Activated naive CD4-positive, alpha-beta T cell treated with anti-CD3 and anti-CD28 coated beads for 36 hours (primary cell): ENCODE measurements around the gene KCNK6. TPM values are rescaled to one million over a fixed set of nuclear protein-coding genes. Genes with fewer than 3 reads are reported as not detected.
A peak's percentile ranks its signal among the peaks of the same experiment; 100 is the strongest.

Experiments
- CTCF ChIA-PET: fragments of 350-600 bp; sonication (Branson Sonifier 250); formaldehyde crosslinking; loops from one replicate; lab custom pipeline; 2021; ENCODE audit warnings: antibody characterized with exemption; lab: Charles Lee
- DNase-seq: peaks from one replicate; pipeline ENCODE4 v3.0.0-alpha.2; 2020
- H3K27ac Mint-ChIP-seq: one replicate; pipeline ENCODE4 v1.8.0; 2021; ENCODE audit warnings: mild to moderate bottlenecking, mixed read lengths
- H3K27me3 Mint-ChIP-seq: one replicate; pipeline ENCODE4 v1.8.0; 2021; ENCODE audit warnings: low read depth, mixed read lengths
- H3K36me3 Mint-ChIP-seq: one replicate; pipeline ENCODE4 v1.8.0; 2021; ENCODE audit warnings: low read depth, mixed read lengths
- H3K4me1 Mint-ChIP-seq: one replicate; pipeline ENCODE4 v1.8.0; 2021; ENCODE audit warnings: low read depth, mixed read lengths
- H3K4me3 Mint-ChIP-seq: one replicate; pipeline ENCODE4 v1.8.0; 2021; ENCODE audit warnings: mild to moderate bottlenecking, moderate library complexity, mixed read lengths
- H3K9me3 Mint-ChIP-seq: one replicate; pipeline ENCODE4 v1.8.0; 2021; ENCODE audit warnings: mixed read lengths
- intact Hi-C: fragments of 100-400 bp; cut with micrococcal nuclease; formaldehyde crosslinking; loops from one replicate; pipeline ENCODE4 v1.15.1; 2023
- total RNA-seq, 2 experiments: library from RNA; stranded (reverse); gene quantifications; one replicate each; pipeline ENCODE4 v1.2.3, GENCODE V29; 2021

Gene KCNK6
- total RNA-seq, 2 experiments from 2014 or later = 4.7 to 5.8 TPM

DNA sequence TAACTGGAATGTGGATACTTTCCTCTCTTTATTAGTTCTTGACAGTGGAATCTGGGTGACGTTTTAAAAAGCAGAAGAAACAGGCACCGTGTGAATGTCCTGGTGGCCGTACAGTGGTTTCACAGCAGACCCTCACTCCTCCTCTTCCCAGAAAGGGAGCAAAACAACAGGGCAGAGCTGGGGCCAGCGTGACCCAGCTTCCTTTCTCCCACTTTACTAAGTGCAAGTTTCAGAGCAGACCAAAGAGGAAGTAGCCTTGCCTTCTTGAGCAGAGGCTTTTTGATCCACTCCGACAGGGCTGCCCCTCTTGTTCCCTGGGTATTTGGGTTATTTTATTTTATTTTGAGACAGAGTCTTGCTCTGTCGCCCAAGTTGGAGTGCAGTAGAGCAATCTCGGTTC lies 35.2 kb upstream of the KCNK6 start:
- CTCF ChIA-PET = no interaction called here

DNA sequence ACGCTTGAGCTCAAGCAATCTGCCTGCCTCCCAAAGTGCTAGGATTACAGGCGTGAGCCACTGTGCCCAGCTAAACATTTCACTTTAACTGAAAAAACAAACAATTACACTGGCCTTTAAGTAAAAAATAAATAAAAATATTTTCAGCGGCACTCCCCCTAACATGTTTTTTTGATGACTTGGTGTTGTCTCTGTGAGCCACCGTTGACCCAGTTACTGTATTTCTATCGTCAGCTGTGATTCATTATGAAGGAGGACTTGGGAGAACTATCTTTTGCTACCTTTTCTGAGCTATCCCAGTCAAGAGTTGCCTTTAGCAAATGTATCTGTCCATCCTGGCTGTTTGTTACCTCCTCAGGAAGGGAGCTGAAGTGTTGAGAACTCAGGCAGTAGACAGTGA lies 34.1 kb upstream of the KCNK6 start:
- peaks cover 7% of the 10 kb centered on the region for H3K4me1 Mint-ChIP-seq
- no peaks in the 10 kb centered on the region for H3K9me3 Mint-ChIP-seq
- no peak overlapping the region for H3K4me3 Mint-ChIP-seq
- CTCF ChIA-PET = interaction anchor here (0.6 kb wide), 1 partner anchor 89 kb away, joined by 3 read pairs; the partner anchor contains the start of gene PSMD8
- peaks cover 2% of the 10 kb centered on the region for H3K36me3 Mint-ChIP-seq
- intact Hi-C loops = no loop called here
- H3K27me3 Mint-ChIP-seq = no peaks in the 10 kb centered on the region
- no peak overlapping the region for H3K27ac Mint-ChIP-seq
- no peak for DNase-seq

More for the DNA sequence above, 35.2 kb upstream of the KCNK6 start:
- no peak overlapping the region for H3K27ac Mint-ChIP-seq
- H3K4me1 Mint-ChIP-seq = peaks cover 7% of the 10 kb centered on the region
- H3K36me3 Mint-ChIP-seq = peaks cover 2% of the 10 kb centered on the region
- H3K9me3 Mint-ChIP-seq = no peaks in the 10 kb centered on the region
- H3K4me3 Mint-ChIP-seq = no peak overlapping the region
- intact Hi-C loops = no loop called here
- no peak for DNase-seq
- no peaks in the 10 kb centered on the region for H3K27me3 Mint-ChIP-seq

DNA sequence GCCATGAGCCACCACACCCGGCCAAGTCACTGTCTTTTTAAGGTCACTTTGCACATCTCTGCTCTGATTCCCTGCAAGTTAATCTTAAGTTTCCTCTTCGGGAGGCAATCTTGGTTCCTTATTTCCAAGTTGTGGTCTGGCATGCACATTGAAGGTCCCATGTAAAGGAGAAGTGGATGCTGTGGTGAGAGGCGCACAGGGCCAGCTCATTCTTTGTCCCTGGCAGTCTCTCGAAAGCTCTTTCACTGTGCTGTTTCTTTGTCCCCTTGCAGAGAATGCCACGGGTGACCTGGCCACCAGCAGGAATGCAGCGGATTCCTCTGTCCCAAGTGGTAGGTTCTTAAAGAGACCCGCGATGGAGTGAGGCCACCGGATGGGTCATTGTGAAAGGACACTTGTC lies 32.0 kb upstream of the KCNK6 start:
- no peaks in the 10 kb centered on the region for H3K27me3 Mint-ChIP-seq
- CTCF ChIA-PET = no interaction called here
- intact Hi-C loops = no loop called here

DNA sequence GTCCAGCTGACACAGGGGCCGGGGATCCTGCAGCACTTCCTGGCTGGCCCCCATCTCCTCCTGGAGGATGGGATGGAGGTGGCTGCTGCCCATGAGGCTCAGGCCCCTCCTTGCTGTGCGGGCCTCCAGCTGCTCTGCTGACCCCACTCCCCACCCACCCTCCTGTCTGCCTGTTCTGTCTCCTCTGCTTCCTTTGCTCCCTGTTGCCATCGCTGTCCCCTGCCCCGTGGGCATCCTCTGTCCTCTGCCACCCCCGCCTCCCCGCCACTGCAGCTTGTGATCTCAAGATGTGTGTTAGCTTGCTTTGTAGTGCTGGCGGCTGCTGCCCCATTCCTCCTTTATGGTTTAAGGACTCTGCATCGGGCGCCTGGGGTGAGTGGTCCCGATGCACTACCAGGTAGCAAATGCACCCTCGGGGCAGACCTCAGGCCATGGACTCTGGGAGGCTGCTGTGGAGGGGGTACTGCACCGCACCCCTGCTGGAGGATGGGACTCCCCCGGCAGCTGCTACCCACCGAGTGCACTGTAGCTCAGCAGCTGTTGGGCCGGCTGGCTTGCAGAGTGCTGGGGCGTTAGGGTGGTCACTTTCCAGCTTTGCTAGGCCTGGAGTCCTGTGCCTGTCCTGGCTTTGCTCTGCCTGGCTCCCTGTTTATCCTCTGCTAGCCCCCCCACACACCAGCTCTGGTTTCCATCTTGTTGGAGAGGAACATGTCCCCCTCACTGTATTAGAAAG lies 31.4 kb upstream of the KCNK6 start:
- no peaks in the 10 kb centered on the region for H3K4me1 Mint-ChIP-seq
- intact Hi-C loops = no loop called here
- H3K27me3 Mint-ChIP-seq = no peaks in the 10 kb centered on the region
- no peaks in the 10 kb centered on the region for H3K9me3 Mint-ChIP-seq
- DNase-seq = no peak
- H3K4me3 Mint-ChIP-seq = no peak overlapping the region
- no peak overlapping the region for H3K27ac Mint-ChIP-seq
- CTCF ChIA-PET = interaction anchor here (1.2 kb wide), 1 partner anchor 386 kb away, joined by 3 read pairs; no protein-coding TSS in a partner anchor
- H3K36me3 Mint-ChIP-seq = peaks cover 2% of the 10 kb centered on the region

More for the DNA sequence above, 32.0 kb upstream of the KCNK6 start:
- no peaks in the 10 kb centered on the region for H3K9me3 Mint-ChIP-seq
- no peak overlapping the region for H3K4me3 Mint-ChIP-seq
- H3K27ac Mint-ChIP-seq = no peak overlapping the region
- peaks cover 2% of the 10 kb centered on the region for H3K36me3 Mint-ChIP-seq
- H3K4me1 Mint-ChIP-seq = no peaks in the 10 kb centered on the region
- DNase-seq = no peak

DNA sequence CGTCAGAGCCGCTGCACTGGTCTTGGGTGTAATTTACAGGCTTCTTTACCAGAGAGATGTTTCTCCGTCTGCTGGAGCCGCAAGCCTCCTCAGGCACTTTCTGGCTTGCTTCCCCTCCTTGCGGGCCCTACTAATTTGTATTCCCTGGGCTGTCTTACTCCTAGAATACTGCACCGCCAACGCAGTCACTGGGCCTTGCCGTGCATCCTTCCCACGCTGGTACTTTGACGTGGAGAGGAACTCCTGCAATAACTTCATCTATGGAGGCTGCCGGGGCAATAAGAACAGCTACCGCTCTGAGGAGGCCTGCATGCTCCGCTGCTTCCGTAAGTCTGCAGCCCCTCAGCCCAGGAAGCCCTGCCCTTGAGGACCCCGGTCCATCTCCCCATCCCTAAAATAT lies 29.7 kb upstream of the KCNK6 start:
- intact Hi-C loops = no loop called here
- Mint-ChIP-seq H3K27ac (no peak overlapping the region), H3K4me3 (no peak overlapping the region), H3K27me3 (no peaks in the 10 kb centered on the region), H3K4me1 (no peaks in the 10 kb centered on the region), H3K36me3 (no peaks in the 10 kb centered on the region), H3K9me3 (no peaks in the 10 kb centered on the region)
- no peak for DNase-seq
- CTCF ChIA-PET = interaction anchor here (0.6 to 1.2 kb wide), 3 partner anchors 20 to 388 kb away, joined by 3 to 4 read pairs (median 3); no protein-coding TSS in a partner anchor

DNA sequence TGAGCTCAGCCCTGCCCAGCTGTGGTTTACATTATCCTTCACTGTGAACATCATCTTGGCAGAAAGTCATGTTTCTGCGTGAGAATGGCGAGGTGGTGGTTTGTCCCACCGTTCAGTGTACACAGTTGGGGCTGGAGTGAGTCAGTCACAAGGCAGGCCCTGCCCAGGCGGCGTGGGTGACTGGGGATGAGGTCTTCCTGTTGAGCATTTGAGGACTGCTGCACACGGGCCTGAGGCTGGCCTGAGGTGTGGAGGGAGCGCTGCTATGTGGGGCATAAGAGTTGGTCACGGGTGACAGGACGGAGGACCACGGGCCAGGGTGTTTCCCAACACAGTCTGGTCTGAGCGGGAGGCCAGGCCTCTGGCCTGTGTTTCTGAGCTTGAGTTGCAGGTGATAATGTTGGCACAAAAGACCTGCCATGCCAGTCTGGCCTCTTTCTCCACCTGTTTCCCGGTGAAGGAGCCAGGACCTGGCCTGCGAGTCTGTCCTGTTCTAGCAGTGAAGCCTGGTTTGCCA lies 29.0 kb upstream of the KCNK6 start:
- H3K9me3 Mint-ChIP-seq = no peaks in the 10 kb centered on the region
- CTCF ChIA-PET = interaction anchor here (0.8 kb wide), 1 partner anchor 44 kb away, joined by 4 read pairs; no protein-coding TSS in a partner anchor
- H3K27me3 Mint-ChIP-seq = no peaks in the 10 kb centered on the region
- no peaks in the 10 kb centered on the region for H3K4me1 Mint-ChIP-seq
- H3K4me3 Mint-ChIP-seq = no peak overlapping the region
- no peak overlapping the region for H3K27ac Mint-ChIP-seq
- intact Hi-C loops = no loop called here
- DNase-seq = no peak
- no peaks in the 10 kb centered on the region for H3K36me3 Mint-ChIP-seq

DNA sequence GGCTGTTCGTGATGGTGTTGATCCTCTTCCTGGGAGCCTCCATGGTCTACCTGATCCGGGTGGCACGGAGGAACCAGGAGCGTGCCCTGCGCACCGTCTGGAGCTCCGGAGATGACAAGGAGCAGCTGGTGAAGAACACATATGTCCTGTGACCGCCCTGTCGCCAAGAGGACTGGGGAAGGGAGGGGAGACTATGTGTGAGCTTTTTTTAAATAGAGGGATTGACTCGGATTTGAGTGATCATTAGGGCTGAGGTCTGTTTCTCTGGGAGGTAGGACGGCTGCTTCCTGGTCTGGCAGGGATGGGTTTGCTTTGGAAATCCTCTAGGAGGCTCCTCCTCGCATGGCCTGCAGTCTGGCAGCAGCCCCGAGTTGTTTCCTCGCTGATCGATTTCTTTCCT lies 27.8 kb upstream of the KCNK6 start:
- CTCF ChIA-PET = no interaction called here
- H3K27ac Mint-ChIP-seq = no peak overlapping the region
- DNase-seq = no peak
- no peak overlapping the region for H3K4me3 Mint-ChIP-seq
- intact Hi-C loops = no loop called here
- no peaks in the 10 kb centered on the region for H3K4me1 Mint-ChIP-seq
- no peaks in the 10 kb centered on the region for H3K9me3 Mint-ChIP-seq
- no peaks in the 10 kb centered on the region for H3K36me3 Mint-ChIP-seq
- H3K27me3 Mint-ChIP-seq = no peaks in the 10 kb centered on the region

DNA sequence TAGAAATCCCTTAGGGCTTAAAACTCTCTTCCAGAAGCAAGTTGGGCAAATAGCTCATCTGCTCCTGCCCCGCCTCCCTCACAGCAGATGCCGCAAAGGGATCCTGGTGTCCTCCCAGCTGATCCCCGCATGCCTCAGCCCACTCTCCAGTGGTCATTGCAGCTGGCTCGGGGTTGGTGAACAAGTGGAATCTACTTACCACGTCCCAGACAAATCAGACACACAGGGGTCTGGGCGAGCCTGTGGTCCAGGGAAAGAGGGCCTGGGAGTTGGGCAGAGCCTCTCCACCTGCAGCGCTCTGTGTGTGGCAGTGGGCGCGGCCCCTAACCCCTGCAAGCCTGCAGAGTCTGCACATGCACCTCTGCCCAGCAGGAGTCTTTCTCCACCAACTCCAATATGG lies 26.4 kb upstream of the KCNK6 start:
- no peak overlapping the region for H3K4me3 Mint-ChIP-seq
- H3K4me1 Mint-ChIP-seq = no peaks in the 10 kb centered on the region
- H3K36me3 Mint-ChIP-seq = no peaks in the 10 kb centered on the region
- DNase-seq = no peak
- intact Hi-C loops = no loop called here
- no peaks in the 10 kb centered on the region for H3K27me3 Mint-ChIP-seq
- CTCF ChIA-PET = no interaction called here
- no peaks in the 10 kb centered on the region for H3K9me3 Mint-ChIP-seq
- H3K27ac Mint-ChIP-seq = no peak overlapping the region

DNA sequence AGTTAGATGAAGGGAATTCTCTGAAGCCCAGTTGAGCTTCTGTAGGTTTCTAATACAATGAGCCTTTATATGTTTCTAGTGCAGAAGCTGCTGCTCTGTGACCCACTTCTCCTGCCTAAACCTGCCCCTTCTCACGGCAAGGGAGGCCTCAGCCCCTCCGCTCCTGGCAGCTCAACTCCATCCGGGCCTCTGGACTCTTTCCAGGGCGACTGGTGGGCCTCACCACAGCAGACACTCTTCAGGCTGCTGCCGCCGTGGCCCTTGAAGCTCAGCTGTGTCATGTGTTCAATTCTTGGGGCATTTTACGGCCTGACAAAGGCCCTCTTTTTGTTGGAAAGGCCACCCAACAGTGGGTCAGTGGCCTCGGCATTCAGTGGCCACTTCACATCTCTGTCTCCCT lies 25.6 kb upstream of the KCNK6 start:
- Mint-ChIP-seq H3K4me3 (no peak overlapping the region), H3K9me3 (no peaks in the 10 kb centered on the region), H3K27ac (no peak overlapping the region), H3K27me3 (no peaks in the 10 kb centered on the region), H3K4me1 (no peaks in the 10 kb centered on the region), H3K36me3 (no peaks in the 10 kb centered on the region)
- intact Hi-C loops = no loop called here
- CTCF ChIA-PET = interaction anchor here (1.1 kb wide), 1 partner anchor 52 kb away, joined by 3 read pairs; no protein-coding TSS in a partner anchor
- no peak for DNase-seq

DNA sequence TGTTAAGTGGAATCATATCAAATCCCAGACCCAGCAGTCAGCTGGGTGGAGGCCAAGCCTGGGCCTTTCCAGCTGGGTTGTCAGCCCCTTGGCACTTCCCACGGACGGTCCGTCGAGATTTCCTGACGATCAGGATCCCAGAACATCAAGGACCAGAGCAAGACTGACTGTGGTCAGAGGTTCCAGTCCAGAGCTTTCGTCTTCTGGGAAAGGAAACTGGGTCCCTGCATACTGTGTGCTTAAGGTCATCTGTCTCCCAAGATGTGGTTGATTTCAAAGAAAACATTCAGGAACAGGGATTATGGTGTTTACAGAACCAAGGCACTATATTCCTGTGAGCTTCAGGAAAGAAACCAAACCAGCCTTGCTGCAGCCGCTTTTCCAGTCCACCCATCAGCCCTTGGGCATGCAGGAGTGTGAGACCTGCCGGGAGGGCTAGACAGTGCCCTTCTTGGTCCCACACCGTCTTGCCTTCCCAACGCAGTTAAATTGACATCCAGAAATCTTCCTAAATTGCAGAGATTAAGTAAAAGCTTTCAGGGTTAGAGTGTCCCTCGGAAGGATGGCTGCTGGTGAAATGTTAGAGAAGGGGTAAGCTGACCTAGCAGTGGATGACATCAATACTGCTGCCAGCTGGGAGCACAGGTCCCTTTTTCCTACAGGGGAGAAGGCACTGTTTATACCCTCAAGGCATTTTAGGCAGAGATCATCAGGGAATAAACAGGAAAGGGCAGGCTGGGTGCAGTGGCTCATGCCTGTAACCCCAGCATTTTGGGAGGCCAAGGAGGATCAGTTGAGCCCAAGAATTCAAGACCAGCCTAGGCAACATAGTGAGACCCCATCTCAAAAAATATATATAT lies 20.6 kb upstream of the KCNK6 start:
- H3K36me3 Mint-ChIP-seq = no peaks in the 10 kb centered on the region
- no peaks in the 10 kb centered on the region for H3K9me3 Mint-ChIP-seq
- no peak overlapping the region for H3K4me3 Mint-ChIP-seq
- H3K4me1 Mint-ChIP-seq = no peaks in the 10 kb centered on the region
- no peaks in the 10 kb centered on the region for H3K27me3 Mint-ChIP-seq
- no peak overlapping the region for H3K27ac Mint-ChIP-seq
- CTCF ChIA-PET = no interaction called here
- intact Hi-C loops = no loop called here
- DNase-seq = no peak

DNA sequence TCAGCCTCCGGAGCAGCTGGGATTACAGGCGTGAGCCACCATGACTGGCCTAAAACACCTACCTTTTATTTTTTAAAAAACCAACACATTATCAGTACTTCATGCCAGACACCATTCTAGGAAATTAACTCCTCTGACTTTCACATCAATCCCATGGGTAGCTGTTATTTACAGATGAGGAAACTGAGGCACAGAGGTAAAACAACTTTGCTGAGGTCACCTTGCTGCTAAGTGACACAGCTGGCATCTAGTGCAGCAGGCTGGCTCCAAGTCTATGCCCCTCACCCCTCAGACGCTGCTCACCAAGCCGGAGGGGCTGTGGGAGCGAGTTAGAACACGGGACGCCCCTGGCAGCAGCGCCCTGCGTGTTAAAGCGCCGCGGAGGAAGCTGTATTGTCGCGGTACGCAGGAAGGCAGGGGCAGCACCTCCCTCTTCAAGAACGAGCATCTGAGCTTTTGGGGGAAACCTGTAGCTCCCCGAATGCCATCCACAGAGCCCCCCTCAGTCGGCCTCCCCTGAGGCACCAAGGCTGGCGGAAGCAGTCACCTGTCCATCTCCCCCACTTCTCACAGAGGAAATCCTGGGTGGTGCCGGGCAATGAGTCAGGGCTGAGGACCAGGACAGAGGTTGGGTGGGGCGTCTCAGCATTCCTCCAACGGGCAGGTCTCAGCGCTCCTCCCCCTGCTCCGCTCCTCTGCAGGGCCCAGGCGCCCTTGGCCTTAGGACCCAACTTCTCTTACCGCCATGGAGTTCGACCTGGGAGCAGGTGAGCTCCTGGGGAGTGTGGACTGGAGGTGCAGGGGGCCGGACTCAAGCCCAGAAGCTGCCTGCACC lies 15.9 kb upstream of the KCNK6 start, which contains the start of gene C19orf33:
C19orf33 (plus strand) TSS at position 735 of the 835 bp plus-strand sequence; CDS start at position 746, 11 bp downstream.
- Mint-ChIP-seq H3K9me3 (no peaks in the 10 kb centered on the region), H3K4me1 (no peaks in the 10 kb centered on the region), H3K27ac (no peak within 1 kb of the TSS), H3K27me3 (no peaks in the 10 kb centered on the region), H3K36me3 (peaks cover 4% of the 10 kb centered on the region), H3K4me3 (no peak within 1 kb of the TSS)
- peak; percentile 15 for DNase-seq
- CTCF ChIA-PET = no interaction called here
- intact Hi-C loops = no loop called here
